ENCODE data around the gene ABTB2.

The ABTB2 gene

GRCh38 chr11:34238533-34238932 is 119.3 kb downstream of the ABTB2 start:
- ChIA-PET CTCF (interaction anchor here (0.6 to 1.4 kb wide), 3 partner anchors 10 to 169 kb away, joined by 3 read pairs; no protein-coding TSS in a partner anchor), POLR2A (ENCODE audit: low non-redundant PET) (no interaction called here)
- no peak for TF ChIP-seq CTCF (conservative IDR thresholded peaks at IDR 0.05; ENCODE audit: low read depth)
- peak; percentile 27 for DNase-seq (ENCODE audit: low spot score)
- H3K27ac ChIP-seq, result peak overlapping the region; percentile 77

GRCh38 chr11:34236572-34236971 is 121.2 kb downstream of the ABTB2 start:
- H3K27ac ChIP-seq, result no peak overlapping the region
- CTCF ChIA-PET, result interaction anchor here (0.7 to 1.5 kb wide), 2 partner anchors 62 to 148 kb away, joined by 3 to 5 read pairs; no protein-coding TSS in a partner anchor
- POLR2A ChIA-PET (ENCODE audit: low non-redundant PET), result no interaction called here

GRCh38 chr11:34235591-34236071 is 122.2 kb downstream of the ABTB2 start:
- no peak for DNase-seq (ENCODE audit: low spot score)
- H3K27ac ChIP-seq, result no peak overlapping the region
- ChIA-PET POLR2A (ENCODE audit: low non-redundant PET) (no interaction called here), CTCF (interaction anchor here (1.5 kb wide), 1 partner anchor 61 kb away, joined by 5 read pairs; no protein-coding TSS in a partner anchor)
- no peak for TF ChIP-seq CTCF (conservative IDR thresholded peaks at IDR 0.05; ENCODE audit: low read depth)

More at GRCh38 chr11:34236572-34236971, 121.2 kb downstream of the ABTB2 start:
- no peak for DNase-seq (ENCODE audit: low spot score)
- TF ChIP-seq CTCF (conservative IDR thresholded peaks at IDR 0.05; ENCODE audit: low read depth), result no peak

- CTCF ChIA-PET, result no interaction called here
- no peak for TF ChIP-seq CTCF (conservative IDR thresholded peaks at IDR 0.05; ENCODE audit: low read depth)
- POLR2A ChIA-PET (ENCODE audit: low non-redundant PET), result no interaction called here
- H3K27ac ChIP-seq, result no peak overlapping the region
- DNase-seq (ENCODE audit: low spot score), result no peak
Observed at GRCh38 chr11:34235189-34235588, 122.6 kb downstream of the ABTB2 start.

- POLR2A ChIA-PET (ENCODE audit: low non-redundant PET), result no interaction called here
- TF ChIP-seq CTCF (conservative IDR thresholded peaks at IDR 0.05; ENCODE audit: low read depth), result no peak
- CTCF ChIA-PET, result interaction anchor here (0.6 kb wide), 1 partner anchor 7 kb away, joined by 4 read pairs; no protein-coding TSS in a partner anchor
- DNase-seq (ENCODE audit: low spot score), result peak; percentile 59
- peak overlapping the region; percentile 53 for H3K27ac ChIP-seq
Observed at GRCh38 chr11:34234086-34234740, 123.6 kb downstream of the ABTB2 start.

GRCh38 chr11:34233215-34233614 is 124.6 kb downstream of the ABTB2 start:
- H3K27ac ChIP-seq, result no peak overlapping the region
- TF ChIP-seq CTCF (conservative IDR thresholded peaks at IDR 0.05; ENCODE audit: low read depth), result no peak
- no peak for DNase-seq (ENCODE audit: low spot score)
- POLR2A ChIA-PET (ENCODE audit: low non-redundant PET), result interaction anchor here (0.6 kb wide), 1 partner anchor 21 kb away, joined by 4 read pairs; no protein-coding TSS in a partner anchor
- CTCF ChIA-PET, result no interaction called here
